ENCODE results near the gene ZDHHC7. TPM values are rescaled to one million over a fixed set of nuclear protein-coding genes. Genes with fewer than 3 reads are reported as not detected.

ZDHHC7 gene
- total and polyA plus RNA-seq, 2 of the 8 experiments (the other 6 are each of a cell fraction or from before 2014, with no cell fraction given), result 40.5 to 56.3 TPM

- no peak for TF ChIP-seq CHD7 (IDR thresholded peaks at IDR 0.05; ENCODE audit: insufficient replicate concordance, low read length)
- TF ChIP-seq KDM1A (IDR thresholded peaks at IDR 0.05; ENCODE audit: borderline replicate concordance, low read length), result no peak
- TF ChIP-seq SP1 (IDR thresholded peaks at IDR 0.05; ENCODE audit: low read depth, low read length), result no peak
- TF ChIP-seq BCL11A (IDR thresholded peaks at IDR 0.05; ENCODE audit: low read depth in 2 of 2, low read length in 2 of 2), result no peak
- TF ChIP-seq TAF1 (IDR thresholded peaks at IDR 0.05; ENCODE audit: low read depth, low read length), result no peak
- no peak for TF ChIP-seq GABPA (IDR thresholded peaks at IDR 0.05; ENCODE audit: borderline replicate concordance, insufficient read depth, low read length)
- no peak for TF ChIP-seq CHD1 (IDR thresholded peaks at IDR 0.05; ENCODE audit: low read depth, low read length)
- TF ChIP-seq CHD2 (IDR thresholded peaks at IDR 0.05; ENCODE audit: low read length), result no peak
- no peak for TF ChIP-seq TCF12 (IDR thresholded peaks at IDR 0.05; ENCODE audit: low read depth, low read length)
- no peak for TF ChIP-seq CBX8 (IDR thresholded peaks at IDR 0.05; ENCODE audit: borderline replicate concordance, low read depth, low read length)
These were observed 83.4 kb downstream of the ZDHHC7 start (continued) for GRCh38 chr16:84927621-84928591.

Measured in H1 (cell line).